ENCODE measurements around the gene SOX4. TPM values are rescaled to one million over a fixed set of nuclear protein-coding genes. Genes with fewer than 3 reads are reported as not detected.

The SOX4 gene
- total and polyA plus RNA-seq, 2 donors (not counting 3 experiments of a cell fraction or from before 2014, with no cell fraction given) = 20.4 to 121 TPM

DNA sequence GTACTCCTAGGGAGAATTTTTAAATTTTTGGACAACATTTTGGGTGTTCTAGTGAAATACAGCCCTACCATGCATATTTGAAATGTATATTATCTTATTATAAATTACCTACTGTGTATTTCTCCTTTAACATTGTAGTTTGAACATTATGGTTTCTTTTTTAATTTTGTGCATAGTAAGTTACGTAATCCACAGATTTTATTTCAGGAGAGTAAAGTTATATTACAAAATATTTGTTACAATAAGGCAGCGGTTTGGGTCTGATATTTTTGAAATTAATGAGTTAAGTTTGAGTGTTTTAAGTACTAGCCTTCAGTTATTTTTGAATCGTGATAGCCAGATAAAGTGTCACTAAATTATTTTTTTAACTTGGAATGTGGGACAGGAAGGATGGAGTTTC lies 7.3 kb upstream of the SOX4 start:
- DNase-seq (ENCODE audit: low read depth, low spot score) (no peak), FAIRE-seq (no peak)
- dilution Hi-C loops (cut with MboI; ENCODE audit: extremely low pct_ligation_motif_present, low sequenced_read_pairs) (no loop called here), intact Hi-C loops (cut with micrococcal nuclease) (loop anchor here (5.0 to 10.0 kb wide), 2 partner anchors 801 to 934 kb away; no protein-coding TSS in a partner anchor)
- CTCF ChIA-PET = interaction anchor here (0.6 to 9.6 kb wide), 4 partner anchors 45 to 1021 kb away, joined by 3 to 222 read pairs (median 60); no protein-coding TSS in a partner anchor
- no peak for TF ChIP-seq POLR2A (IDR thresholded peaks at IDR 0.05; ENCODE audit: low read depth, low read length)
- TF ChIP-seq POLR2AphosphoS5 (IDR thresholded peaks at IDR 0.05; ENCODE audit: insufficient read depth, low read depth, low read length) = no peak
- TF ChIP-seq EZH2 (IDR thresholded peaks at IDR 0.05; ENCODE audit: borderline replicate concordance, low read depth, low read length, severe bottlenecking) = no peak
- H3K79me2 ChIP-seq (ENCODE audit: control insufficient read depth, insufficient read depth, low read length) = no peaks in the 10 kb centered on the region
- H3K27ac ChIP-seq (ENCODE audit: insufficient read depth, low read depth, low read length) = no peak overlapping the region
- H4K20me1 ChIP-seq (replicated peaks; ENCODE audit: control insufficient read depth, extremely low read depth, insufficient read depth, low read length) = no peaks in the 10 kb centered on the region
- H2AFZ ChIP-seq (ENCODE audit: low read depth, low read length) = no peak overlapping the region
- H3K36me3 ChIP-seq (ENCODE audit: control insufficient read depth in 2 of 2, extremely low read depth in 1 of 2, insufficient read depth in 2 of 2, low read length in 2 of 2) = no peaks in the 10 kb centered on the region
- peaks cover 17% of the 10 kb centered on the region for H3K4me1 ChIP-seq (ENCODE audit: control insufficient read depth, extremely low read depth, insufficient read depth, low read length)
- POLR2A ChIA-PET = no interaction called here
- H3K9ac ChIP-seq (replicated peaks; ENCODE audit: extremely low read depth, insufficient read depth, low read length) = no peak overlapping the region
- no peaks in the 10 kb centered on the region for H3K27me3 ChIP-seq (ENCODE audit: control insufficient read depth in 2 of 2, insufficient read depth in 2 of 2, low read length in 2 of 2)
- no peaks in the 10 kb centered on the region for H3K9me1 ChIP-seq (replicated peaks; ENCODE audit: control insufficient read depth, extremely low read depth, insufficient read depth, low read length)
- H3K4me2 ChIP-seq (ENCODE audit: insufficient read depth, low read length) = peak overlapping the region; percentile 78
- no peak overlapping the region for H3K4me3 ChIP-seq (replicated peaks in 1 of 3; ENCODE audit: insufficient read depth in 1 of 3, low read depth in 1 of 3, low read length in 3 of 3)
- no peaks in the 10 kb centered on the region for H3K9me3 ChIP-seq (replicated peaks; ENCODE audit: control insufficient read depth, insufficient read depth, low read length)
- no TSS peak for BruUV-seq (replicated peaks)

DNA sequence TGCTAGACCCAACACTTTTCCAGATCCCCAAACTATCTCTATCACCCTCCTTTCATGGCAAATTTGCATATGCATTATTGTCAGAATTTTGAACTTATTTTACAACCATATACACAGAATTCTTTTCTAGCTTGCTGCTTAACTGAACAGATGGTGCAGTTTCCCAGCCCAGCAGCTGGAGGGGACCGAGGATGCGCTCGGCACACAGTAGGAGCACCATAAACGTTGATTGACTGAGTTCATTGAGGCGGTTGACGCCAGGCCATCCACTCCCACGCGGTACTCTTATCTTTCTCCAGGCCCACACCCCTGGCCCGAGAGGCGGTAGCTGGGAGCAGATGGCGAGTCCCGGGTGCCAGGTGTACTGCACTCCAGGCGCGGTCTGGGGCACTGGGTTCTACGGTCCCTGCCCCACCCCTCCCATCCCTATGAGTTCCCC lies 6.8 kb upstream of the SOX4 start:
- ChIA-PET CTCF (interaction anchor here (0.6 to 9.6 kb wide), 5 partner anchors 45 to 1022 kb away, joined by 3 to 222 read pairs (median 4); no protein-coding TSS in a partner anchor), POLR2A (no interaction called here)

More for the DNA sequence above, 6.8 kb upstream of the SOX4 start:
- Histone ChIP-seq H3K9ac (replicated peaks; ENCODE audit: extremely low read depth, insufficient read depth, low read length) (peak overlapping the region; percentile 78), H3K4me2 (ENCODE audit: insufficient read depth, low read length) (peak overlapping the region; percentile 78), H3K27me3 (ENCODE audit: control insufficient read depth in 2 of 2, insufficient read depth in 2 of 2, low read length in 2 of 2) (no peaks in the 10 kb centered on the region), H3K4me1 (ENCODE audit: control insufficient read depth, extremely low read depth, insufficient read depth, low read length) (peaks cover 17% of the 10 kb centered on the region), H3K36me3 (ENCODE audit: control insufficient read depth in 2 of 2, extremely low read depth in 1 of 2, insufficient read depth in 2 of 2, low read length in 2 of 2) (no peaks in the 10 kb centered on the region), H3K9me1 (replicated peaks; ENCODE audit: control insufficient read depth, extremely low read depth, insufficient read depth, low read length) (no peaks in the 10 kb centered on the region), H2AFZ (ENCODE audit: low read depth, low read length) (peak overlapping the region; percentile 86), H3K9me3 (replicated peaks; ENCODE audit: control insufficient read depth, insufficient read depth, low read length) (no peaks in the 10 kb centered on the region), H3K4me3 (replicated peaks in 1 of 3; ENCODE audit: insufficient read depth in 1 of 3, low read depth in 1 of 3, low read length in 3 of 3) (peak overlapping the region in 2 of 3 experiments; percentile 46 to 65), H4K20me1 (replicated peaks; ENCODE audit: control insufficient read depth, extremely low read depth, insufficient read depth, low read length) (no peaks in the 10 kb centered on the region), H3K27ac (ENCODE audit: insufficient read depth, low read depth, low read length) (peak overlapping the region; percentile 71), H3K79me2 (ENCODE audit: control insufficient read depth, insufficient read depth, low read length) (no peaks in the 10 kb centered on the region)
- no peak for TF ChIP-seq POLR2AphosphoS5 (IDR thresholded peaks at IDR 0.05; ENCODE audit: insufficient read depth, low read depth, low read length)
- TF ChIP-seq POLR2A (IDR thresholded peaks at IDR 0.05; ENCODE audit: low read depth, low read length) = no peak
- TF ChIP-seq, protein P1, sequence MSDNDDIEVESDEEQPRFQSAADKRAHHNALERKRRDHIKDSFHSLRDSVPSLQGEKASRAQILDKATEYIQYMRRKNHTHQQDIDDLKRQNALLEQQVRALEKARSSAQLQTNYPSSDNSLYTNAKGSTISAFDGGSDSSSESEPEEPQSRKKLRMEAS (IDR thresholded peaks at IDR 0.05; ENCODE audit: insufficient read depth, insufficient read length) = no peak
- no peak for TF ChIP-seq FOS (IDR thresholded peaks at IDR 0.05; ENCODE audit: borderline replicate concordance, insufficient read depth, low read length)
- TF ChIP-seq, protein P2, sequence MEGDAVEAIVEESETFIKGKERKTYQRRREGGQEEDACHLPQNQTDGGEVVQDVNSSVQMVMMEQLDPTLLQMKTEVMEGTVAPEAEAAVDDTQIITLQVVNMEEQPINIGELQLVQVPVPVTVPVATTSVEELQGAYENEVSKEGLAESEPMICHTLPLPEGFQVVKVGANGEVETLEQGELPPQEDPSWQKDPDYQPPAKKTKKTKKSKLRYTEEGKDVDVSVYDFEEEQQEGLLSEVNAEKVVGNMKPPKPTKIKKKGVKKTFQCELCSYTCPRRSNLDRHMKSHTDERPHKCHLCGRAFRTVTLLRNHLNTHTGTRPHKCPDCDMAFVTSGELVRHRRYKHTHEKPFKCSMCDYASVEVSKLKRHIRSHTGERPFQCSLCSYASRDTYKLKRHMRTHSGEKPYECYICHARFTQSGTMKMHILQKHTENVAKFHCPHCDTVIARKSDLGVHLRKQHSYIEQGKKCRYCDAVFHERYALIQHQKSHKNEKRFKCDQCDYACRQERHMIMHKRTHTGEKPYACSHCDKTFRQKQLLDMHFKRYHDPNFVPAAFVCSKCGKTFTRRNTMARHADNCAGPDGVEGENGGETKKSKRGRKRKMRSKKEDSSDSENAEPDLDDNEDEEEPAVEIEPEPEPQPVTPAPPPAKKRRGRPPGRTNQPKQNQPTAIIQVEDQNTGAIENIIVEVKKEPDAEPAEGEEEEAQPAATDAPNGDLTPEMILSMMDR (IDR thresholded peaks at IDR 0.05; ENCODE audit: extremely low read depth in 1 of 2, insufficient read depth in 1 of 2, low read depth in 1 of 2, low read length in 2 of 2) = no peak
- TF ChIP-seq MYC (IDR thresholded peaks at IDR 0.05; ENCODE audit: low read depth, low read length) = no peak
- TF ChIP-seq EZH2 (IDR thresholded peaks at IDR 0.05; ENCODE audit: borderline replicate concordance, low read depth, low read length, severe bottlenecking) = no peak
- TF ChIP-seq GATA2 (IDR thresholded peaks at IDR 0.05; ENCODE audit: insufficient read depth, insufficient read length, low read depth, low read length) = no peak
- no peak for TF ChIP-seq JUN (IDR thresholded peaks at IDR 0.05; ENCODE audit: borderline replicate concordance, insufficient read depth, insufficient read length, low read depth)
- dilution Hi-C loops (cut with MboI; ENCODE audit: extremely low pct_ligation_motif_present, low sequenced_read_pairs) (no loop called here), intact Hi-C loops (cut with micrococcal nuclease) (loop anchor here (1.0 to 10.0 kb wide), 4 partner anchors 476 to 1860 kb away; no protein-coding TSS in a partner anchor)
- DNase-seq (ENCODE audit: low read depth, low spot score) (no peak), FAIRE-seq (no peak)
- BruUV-seq (replicated peaks) = no TSS peak

Data from endothelial cell of umbilical vein (primary cell).